ENCODE results near the gene PDE4D.
"Not testable (repeated sequence)": the region's sequence is repeated elsewhere in the genome, so short reads cannot be mapped to it uniquely, and the experiment has no call there.

The PDE4D gene

GRCh38 chr5:59600998-59601397, 292.5 kb downstream of the PDE4D start:
- DNase-seq = no peak

DNA sequence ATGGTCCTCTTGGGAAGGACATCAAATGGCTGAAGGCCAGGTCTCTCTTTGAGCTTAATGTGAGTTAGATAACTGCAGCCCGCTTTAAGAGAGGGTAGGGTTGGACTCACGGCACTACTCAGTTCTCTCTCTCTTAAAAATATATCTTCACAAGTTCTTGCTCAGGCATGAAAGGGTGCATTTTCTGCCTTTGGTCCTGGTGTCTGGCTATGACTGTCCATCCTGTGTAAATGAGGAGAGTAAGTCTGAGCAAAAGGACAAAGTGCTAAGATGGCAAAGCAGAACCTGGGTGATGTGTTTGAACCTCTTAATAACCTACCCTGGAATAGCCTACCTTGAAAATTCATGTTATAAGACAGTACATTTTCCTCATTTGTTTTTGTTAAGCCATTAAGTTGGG, 293.4 kb downstream of the PDE4D start:
- DNase-seq = no peak

- no peak for DNase-seq
Measured at GRCh38 chr5:59599729-59600128, 293.8 kb downstream of the PDE4D start.

DNA sequence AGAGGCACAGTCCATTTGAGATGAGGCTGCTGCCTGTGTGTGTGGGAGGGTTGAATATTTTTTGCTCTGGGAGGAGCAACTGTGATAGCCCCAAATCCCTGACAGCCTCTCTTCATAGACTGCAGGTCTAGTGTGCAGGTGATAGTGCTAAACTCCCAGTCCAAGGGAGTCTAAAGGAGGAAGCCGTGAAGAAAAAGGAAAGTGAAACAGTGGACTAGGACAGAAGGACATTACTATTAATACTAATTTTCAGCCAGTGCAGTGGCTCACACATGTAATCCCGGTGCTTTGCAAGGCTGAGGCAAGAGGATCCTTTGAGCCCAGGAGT, 295.0 kb downstream of the PDE4D start:
- DNase-seq = no peak

DNA sequence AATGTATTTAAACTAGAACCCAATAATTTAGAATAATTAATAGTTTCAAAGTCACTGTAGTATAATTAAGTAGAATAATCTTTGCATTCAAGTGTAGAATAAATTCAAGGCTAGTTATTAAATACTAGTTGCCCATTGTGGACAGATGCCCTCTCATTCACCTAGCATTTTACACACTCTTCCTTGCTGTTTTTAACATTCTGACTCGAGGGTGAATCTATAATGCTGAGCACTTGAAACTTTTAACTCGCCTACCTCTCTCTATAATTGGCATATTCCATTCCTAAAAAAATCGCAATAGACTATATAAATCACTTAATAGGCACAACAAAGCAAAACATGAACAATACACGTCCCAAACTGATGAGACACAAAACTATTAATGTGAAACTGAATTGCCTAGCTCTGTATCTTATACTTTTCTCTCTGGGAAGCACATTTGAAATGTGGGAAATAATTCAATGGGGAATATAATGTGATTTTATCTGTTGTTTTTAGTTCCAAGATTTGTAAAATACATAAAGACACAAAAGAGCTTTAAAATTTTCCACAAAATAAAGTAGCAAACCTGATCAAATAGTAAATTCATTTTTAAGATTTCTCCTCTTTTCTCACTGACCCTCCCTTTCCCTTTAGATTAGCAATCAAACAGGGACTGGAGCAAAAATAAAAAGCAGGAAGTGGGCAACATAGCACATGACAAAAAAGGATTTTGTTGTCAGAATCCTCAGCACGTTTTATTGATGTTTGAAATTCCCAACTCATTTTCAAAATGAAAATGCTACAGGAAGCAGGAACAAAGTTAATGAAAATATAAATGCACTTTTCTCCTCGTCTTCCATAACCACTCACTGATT, 295.6 kb downstream of the PDE4D start:
- no peak for DNase-seq

DNA sequence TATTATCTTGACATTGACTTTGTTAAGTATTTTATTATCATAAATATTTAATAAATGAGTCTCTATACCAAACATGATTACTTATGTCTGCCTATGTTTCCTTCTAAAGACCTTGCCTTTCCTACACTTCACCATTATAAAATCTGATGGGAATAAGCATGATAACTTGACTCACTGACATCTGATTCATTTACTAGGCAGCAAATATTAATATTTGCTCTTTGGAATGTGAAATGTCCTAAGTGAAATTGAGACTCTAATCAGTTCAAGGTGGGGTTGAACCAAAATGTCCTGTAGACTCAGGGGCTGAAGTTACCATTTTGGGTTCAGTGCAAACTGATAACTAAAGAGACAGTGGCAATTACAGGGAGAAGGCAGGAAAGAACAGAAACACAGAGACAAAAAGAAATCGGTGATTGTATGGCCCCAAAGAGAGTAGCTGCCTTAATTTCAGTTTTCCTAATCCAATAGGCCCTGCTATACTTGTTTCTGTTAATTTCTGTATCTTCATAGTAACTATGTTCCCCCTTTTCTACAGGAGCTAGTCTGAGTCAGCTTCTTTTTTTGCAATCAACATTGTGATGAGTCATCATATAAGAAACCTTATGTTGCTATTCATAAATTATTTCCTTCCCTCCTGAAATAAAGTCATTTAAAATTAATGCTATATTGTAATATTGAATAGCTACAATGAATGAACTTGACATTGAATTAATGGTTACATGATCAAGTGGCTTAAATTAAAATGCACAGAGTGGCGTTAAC, 296.8 kb downstream of the PDE4D start:
- DNase-seq = no peak

DNA sequence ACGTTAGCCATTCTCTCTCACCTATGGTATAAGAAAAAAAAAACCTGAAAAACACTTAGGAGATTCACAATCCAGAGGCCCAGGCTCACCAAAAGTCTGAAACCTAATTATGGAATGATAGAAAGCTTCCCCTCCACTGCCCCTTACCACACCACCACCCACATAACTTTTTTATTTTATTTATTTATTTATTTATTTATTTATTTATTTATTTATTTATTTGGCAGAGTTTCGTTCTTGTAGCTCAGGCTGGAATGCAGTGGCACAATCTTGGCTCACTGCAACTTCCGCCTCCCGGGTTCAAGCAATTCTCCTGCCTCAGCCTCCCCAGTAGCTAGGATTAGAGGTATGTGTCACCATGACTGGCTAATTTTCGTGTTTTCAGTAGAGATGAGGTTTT, 299.4 kb downstream of the PDE4D start:
- DNase-seq = not testable (repeated sequence)

DNA sequence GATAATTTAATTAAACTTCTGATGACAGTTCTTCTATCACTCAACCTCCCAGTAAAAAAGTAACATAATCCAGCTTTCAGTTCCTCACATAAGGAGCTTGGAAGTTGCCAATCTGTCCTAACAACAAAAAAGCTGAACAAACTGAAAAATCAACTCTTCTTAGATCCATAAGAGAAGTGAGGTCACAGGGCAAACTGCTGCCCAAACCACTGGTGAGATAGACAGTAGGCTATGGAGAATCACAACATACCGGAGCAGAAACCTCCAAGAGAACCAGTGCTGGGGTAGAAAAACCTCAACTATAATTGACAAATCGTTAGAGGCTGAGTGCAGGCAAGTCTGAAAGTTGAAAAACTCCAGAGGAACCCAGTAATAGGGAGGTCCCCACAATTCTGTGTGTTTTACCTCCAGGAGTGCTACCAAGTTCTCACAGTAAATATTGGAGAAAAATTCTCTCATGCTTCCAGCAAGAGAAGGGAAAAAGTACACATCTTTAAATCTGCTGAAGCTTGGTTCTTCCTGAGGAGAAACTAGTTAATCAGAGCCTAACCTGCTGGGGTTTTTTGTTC, 300.0 kb downstream of the PDE4D start:
- no peak for DNase-seq

DNA sequence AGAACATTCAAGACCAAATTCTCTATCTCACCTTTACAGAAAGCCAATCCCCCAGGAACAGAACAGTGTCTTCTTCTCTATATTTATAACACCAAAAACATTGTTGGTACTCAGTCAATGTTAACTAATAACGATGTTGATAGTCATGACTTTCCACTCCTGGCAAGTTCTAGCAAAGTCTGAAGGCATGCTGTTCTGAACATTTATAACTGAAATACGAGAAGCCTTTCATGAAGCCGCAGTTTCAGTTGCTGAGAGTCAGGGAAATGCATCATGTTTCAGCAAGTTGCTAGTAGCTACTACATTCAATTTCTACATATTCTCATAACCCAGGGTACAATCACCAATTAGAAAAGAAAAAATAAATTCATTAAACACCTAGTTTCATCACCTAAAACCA, 301.4 kb downstream of the PDE4D start:
- no peak for DNase-seq

DNA sequence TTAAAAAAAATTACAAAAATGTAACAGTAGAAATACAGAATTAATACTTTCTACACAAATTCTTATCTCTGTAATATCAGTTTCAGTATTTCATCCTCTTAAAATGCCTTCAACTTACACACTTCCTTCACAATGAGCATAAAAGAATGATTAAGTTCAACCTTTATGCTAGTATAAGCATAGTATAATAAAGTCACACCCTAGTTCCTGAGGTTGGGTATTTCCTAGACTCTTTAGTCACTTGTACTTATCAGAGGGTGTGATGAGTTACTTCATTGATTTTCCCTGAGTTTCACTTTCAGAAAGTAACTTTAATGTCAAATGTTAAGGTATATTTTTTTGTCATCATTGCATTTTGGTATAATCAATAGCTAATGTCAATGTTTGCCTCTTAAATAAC, 302.4 kb downstream of the PDE4D start:
- DNase-seq = no peak

DNA sequence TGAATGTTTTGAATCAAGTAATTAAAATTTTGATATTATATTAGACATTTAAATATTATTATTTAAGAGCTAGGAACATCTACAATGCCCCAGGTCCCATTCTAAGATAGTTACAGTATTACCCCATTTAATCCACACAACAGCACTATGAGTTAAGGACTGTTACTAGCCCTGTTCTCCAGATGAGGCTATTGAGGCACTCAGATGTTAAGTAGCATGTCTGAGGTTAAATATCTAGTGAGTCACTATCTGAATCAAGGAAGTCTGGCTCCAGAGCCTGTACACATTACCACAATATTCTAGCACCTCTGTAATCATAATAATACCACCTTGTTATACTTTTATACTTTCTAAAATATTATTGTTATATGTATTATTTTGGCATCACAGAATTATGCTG, 304.6 kb downstream of the PDE4D start:
- no peak for DNase-seq

- peak; percentile 15 for DNase-seq
Measured at GRCh38 chr5:59587489-59588337, 305.8 kb downstream of the PDE4D start.

DNA sequence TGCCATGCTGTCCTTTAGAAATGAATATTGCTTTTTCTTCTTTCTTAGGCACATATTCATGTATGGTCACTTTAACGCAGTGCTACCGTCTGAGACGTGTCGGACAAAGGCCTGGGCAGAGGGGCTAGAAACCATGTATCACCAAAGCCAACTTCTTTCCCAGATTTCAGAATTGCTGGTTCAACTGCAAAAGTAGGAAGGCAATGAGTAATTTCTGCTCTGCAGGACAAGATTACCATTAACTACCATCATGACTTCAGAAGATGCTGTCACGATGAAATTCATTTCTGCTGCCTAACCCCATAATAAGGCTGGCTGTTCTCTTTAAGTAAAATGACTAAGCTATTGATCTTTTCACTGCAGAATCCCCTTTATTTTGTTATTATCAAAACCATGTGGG, 306.7 kb downstream of the PDE4D start:
- DNase-seq = no peak

- no peak for DNase-seq
Measured at GRCh38 chr5:59584858-59585846, 308.4 kb downstream of the PDE4D start.

DNA sequence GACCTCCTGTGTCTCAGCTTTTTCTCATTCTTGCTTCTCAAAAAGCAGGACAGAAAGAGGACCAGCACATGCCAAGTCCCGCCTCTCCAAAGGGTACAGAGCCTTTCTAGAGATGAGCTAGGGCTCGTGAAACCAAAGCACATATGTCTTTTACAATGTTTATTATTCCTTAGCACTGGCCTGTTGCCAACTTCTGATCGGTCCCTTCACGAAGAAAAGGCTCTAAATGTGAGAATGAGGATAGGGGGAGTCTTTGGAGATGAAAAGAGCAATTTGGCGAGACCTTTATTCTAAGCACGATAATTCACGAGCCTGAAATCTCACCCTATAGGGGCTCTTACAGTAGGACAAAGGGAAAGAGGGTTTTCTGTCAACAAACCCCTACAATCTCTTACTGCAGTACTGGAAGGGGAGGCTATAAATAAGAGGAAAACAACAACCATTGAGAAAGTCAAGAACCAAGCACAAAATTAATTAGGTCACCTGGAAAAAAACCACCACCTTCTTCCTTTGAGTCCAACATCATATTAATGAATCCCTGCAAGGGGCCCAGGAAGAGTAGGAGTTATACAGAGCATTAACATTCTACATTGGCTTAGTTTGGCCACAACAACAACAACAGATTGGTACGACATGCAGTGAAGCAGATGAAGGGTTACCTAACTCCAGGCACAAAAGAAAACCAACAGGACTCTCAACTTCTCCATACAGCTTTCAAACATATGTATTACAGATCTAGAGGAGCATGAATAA, 309.5 kb downstream of the PDE4D start:
- DNase-seq = no peak

DNA sequence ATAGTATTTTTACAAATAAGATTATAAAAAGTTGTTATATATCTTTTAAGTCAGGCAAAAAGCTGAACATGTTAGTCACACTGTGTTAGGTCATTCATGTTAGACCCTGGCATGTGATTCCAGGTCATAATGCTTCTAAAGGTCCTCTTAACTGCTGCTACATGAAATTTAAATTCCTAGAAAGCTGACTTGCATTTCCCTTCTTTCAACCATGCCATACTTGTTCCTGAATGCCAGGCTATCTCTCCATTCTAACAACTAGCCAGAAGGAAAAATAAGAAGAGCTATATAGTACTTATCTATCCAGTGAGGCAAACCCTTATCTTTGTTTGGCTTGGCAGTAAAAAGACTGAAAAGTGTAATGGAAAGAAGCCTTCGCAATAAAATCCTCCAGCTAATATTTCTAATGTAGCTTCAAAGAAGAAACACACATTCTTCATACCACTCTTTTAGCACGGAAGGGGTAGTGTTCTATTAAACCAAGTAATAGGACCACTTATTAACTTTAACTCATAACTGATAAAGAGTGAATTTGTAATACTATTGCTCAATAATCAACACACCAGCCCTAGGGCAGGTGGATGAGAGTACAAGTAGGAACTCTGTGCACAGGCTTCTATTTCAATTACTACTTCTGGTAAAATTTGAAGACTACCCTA, 310.2 kb downstream of the PDE4D start:
- DNase-seq = no peak

- DNase-seq = no peak
Measured at GRCh38 chr5:59582746-59583145, 310.8 kb downstream of the PDE4D start.

DNA sequence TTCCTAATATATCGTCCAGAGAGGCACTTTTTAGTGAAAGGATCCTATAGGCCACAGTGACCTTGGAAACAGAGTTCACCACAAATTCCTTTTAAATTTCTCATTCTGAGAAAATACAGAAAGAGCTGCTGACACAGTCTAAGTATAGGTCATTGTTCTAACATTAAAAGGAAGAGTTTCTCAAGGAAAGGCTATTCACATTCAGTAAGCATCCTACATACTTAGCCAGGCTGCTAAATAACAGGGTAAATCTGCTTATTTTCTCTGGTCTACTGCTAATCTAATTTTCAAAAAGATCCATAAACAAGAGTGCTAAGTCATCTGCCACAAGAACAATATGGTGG, 313.7 kb downstream of the PDE4D start:
- no peak for DNase-seq

GRCh38 chr5:59579101-59579823, 314.3 kb downstream of the PDE4D start:
- no peak for DNase-seq

DNA sequence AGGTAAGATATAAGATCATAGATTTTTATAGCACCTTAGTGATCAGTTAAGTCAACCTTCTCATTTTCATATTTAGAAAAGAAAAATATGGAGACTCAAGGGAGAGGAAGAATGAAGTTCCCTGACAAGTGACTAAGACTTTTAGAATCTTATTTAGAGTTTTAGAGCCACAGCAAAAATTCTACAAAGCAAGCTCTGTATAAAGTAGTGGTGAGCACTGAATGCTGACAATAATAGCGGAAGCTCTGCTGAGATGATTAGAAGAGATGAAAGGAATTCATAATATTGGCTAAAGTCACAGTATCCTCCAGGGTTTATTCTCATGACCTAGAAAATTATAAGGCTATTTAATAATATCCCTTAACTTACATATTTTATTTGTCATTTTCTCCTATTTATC, 316.0 kb downstream of the PDE4D start:
- no peak for DNase-seq

All from 8988T (cell line).